ENCODE results near the gene CLDN15.

DNA sequence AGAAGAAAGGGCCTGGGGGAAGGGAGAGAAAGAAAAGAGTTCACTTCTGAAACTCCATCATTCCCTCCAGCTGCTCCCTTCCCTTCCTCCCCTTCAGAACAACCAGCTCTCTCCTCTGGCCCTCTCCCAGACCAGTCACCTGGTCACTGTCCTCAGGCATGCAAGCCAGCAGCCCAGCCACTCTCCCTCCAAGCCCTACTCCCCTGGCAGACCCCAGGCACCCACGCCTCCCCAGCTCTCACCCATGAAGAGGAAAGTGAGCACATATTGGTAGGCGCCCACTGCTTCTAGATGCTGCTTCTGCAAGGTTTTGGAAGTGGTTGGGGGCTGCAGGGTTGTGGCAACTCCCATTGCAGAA lies 37.1 kb downstream of the CLDN15 start:
- no peak for TF ChIP-seq POLR2A (IDR thresholded peaks at IDR 0.05)
- TF ChIP-seq, protein P1, sequence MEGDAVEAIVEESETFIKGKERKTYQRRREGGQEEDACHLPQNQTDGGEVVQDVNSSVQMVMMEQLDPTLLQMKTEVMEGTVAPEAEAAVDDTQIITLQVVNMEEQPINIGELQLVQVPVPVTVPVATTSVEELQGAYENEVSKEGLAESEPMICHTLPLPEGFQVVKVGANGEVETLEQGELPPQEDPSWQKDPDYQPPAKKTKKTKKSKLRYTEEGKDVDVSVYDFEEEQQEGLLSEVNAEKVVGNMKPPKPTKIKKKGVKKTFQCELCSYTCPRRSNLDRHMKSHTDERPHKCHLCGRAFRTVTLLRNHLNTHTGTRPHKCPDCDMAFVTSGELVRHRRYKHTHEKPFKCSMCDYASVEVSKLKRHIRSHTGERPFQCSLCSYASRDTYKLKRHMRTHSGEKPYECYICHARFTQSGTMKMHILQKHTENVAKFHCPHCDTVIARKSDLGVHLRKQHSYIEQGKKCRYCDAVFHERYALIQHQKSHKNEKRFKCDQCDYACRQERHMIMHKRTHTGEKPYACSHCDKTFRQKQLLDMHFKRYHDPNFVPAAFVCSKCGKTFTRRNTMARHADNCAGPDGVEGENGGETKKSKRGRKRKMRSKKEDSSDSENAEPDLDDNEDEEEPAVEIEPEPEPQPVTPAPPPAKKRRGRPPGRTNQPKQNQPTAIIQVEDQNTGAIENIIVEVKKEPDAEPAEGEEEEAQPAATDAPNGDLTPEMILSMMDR (IDR thresholded peaks at IDR 0.05) = no peak
